GM12892 (cell line): ENCODE results near the gene KCNS3.
"Not testable (repeated sequence)": the region's sequence is repeated elsewhere in the genome, so short reads cannot be mapped to it uniquely, and the experiment has no call there.

Experiments
- DNase-seq: peaks from one replicate; pipeline ENCODE4 v3.0.0; 2011; ENCODE audit not compliant: insufficient read length
- FAIRE-seq: peaks from 2 replicates; lab custom pipeline; 2011; peaks lifted over from hg19 to GRCh38; lab: Jason Lieb, UNC
- POLR2A ChIP-seq: IDR thresholded peaks from 2 replicates; pipeline ENCODE4 v1.6.1; 2011; ENCODE audit warnings: low read depth, low read length, control low read depth
- POLR2AphosphoS5 ChIP-seq: IDR thresholded peaks from 2 replicates; pipeline ENCODE4 v1.6.1; 2011; ENCODE audit warnings: low read depth, low read length, control low read depth
- TAF1 ChIP-seq: IDR thresholded peaks from 2 replicates; pipeline ENCODE4 v1.6.1; 2011; ENCODE audit warnings: low read depth, mild to moderate bottlenecking, control low read depth, low read length, borderline replicate concordance

The KCNS3 gene

DNA sequence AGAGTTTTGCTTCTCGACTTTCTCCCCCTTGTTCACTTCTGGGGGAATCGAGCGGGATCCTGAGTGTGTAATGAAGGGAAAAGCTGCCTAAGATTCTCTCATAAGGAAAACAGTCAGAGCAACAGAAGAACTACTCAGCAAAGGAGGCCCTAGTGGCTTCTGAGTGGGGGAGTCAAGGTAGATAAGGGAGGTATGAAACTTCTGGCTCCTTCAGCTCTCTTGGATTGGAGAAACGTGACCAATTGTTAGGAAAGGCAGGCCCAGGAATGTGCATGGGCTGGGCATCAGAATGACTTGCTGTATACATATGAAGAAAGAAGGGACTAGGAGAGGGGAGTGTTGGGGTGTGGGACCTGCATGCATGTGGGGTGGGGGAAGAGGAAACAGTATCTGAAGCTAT, 73.1 kb downstream of the KCNS3 start:
- TF ChIP-seq TAF1 = no peak
- TF ChIP-seq POLR2A = no peak
- TF ChIP-seq POLR2AphosphoS5 = no peak
- DNase-seq (no peak), FAIRE-seq (no peak)

DNA sequence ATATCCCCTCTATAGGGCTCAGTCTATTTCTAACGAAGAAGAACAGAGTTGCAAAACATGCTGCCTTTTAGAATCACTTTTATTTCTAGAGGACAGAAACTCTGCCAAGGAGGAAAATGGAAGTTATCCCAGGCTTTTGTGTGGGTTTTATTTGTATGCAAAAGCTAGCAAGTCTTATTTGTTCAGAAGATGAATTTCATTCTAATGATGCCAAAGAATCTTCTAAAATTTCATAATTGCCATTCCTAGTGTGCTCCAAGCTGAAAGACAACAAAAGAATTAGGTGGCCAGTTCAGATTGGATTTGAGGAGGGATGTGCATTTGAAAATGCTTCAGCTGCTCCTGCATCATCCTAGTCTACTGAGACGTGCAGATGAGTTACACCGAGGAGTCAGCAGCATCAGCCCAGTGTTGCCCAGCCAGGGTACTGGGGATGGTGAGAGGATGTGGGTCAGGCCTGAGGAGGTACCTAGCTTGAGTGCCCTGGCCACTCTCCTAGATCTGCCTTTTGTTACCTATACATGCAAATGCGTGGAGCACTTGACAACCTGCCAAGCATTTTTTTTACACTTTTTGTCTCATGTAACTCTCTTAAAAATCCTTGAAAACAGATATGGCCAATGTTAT, 80.1 kb downstream of the KCNS3 start:
- TF ChIP-seq POLR2A (no peak), TAF1 (no peak), POLR2AphosphoS5 (no peak)
- no peak for DNase-seq
- no peak for FAIRE-seq

DNA sequence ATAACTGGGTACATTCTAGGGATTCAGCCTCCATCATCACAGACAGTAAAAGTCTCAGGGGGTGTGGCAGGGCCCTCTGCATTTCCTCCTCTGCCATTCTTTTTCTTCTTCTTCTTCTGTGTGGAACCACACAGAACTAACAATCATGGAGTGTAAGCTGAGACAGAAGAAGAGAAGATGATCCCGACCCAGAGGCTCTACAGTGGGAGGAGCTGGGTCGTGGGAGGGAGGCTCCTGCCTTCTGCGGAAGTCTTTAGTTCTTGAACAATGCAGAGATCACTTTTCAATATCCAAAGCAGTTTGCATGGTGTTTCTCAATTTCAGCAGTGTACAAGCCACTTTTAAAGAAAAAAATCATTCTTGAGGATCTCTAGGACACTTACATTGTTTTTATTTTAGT, 80.9 kb downstream of the KCNS3 start:
- FAIRE-seq = no peak
- TF ChIP-seq POLR2AphosphoS5 = no peak
- TF ChIP-seq TAF1 = no peak
- no peak for TF ChIP-seq POLR2A
- DNase-seq = no peak

DNA sequence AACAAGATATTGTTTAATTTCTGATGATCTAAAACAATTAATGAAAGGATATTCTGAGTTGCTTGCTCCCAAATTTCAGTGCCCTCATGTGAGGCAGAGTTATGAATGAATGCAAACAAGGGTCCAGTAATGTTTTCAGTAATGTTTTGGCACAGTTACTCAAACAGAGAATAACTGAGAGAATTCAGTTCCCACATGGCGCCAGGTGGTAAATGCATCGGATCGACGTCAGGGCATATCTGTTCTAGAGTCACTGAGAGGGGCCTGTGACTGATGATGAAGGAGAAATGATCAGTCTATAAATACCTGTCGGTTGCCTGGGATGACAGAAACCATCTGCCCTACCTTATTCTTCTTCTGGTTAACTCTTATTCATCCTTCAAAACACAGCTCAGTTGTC, 81.4 kb downstream of the KCNS3 start:
- FAIRE-seq (no peak), DNase-seq (no peak)
- no peak for TF ChIP-seq POLR2A
- TF ChIP-seq TAF1 = no peak
- TF ChIP-seq POLR2AphosphoS5 = no peak

DNA sequence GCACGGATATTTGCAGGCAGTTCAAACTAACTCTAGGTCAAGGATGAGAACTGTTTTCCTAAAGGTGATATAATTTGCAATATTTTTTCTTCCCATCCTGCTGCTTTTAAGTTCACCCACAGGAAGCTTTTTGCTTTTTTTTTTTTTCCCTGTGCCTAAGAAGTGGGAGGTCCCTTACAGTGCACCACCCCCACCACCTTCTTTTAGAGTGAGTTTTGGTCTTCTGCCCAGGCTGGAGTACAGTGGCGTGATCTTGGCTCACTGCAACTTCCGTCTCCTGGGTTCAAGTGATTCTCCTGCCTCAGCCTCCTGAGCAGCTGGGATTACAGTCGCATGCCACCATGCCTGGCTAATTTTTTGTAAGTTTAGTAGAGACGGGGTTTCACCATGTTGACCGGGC, 82.5 kb downstream of the KCNS3 start:
- no peak for FAIRE-seq
- no peak for DNase-seq
- TF ChIP-seq TAF1 (no peak), POLR2A (no peak), POLR2AphosphoS5 (no peak)

DNA sequence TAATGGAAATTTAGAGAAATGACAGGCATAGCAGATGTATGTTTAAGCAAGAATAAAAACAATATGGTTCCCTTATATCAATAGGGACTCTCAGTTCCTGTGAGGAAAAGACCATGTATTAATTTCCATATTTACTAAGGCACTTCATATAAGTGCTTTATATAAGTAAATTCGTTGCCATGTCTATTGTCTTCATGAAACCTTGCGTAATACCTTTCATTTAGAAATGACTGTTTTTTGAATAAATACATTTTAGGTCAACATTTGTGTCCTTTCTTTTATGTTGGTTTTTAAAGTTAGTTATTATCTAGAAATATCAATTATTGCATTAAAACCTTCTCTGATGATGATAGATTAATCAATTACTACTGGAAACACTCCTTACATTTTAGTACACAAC, 83.3 kb downstream of the KCNS3 start:
- no peak for DNase-seq
- TF ChIP-seq TAF1 (no peak), POLR2AphosphoS5 (no peak), POLR2A (no peak)
- no peak for FAIRE-seq

DNA sequence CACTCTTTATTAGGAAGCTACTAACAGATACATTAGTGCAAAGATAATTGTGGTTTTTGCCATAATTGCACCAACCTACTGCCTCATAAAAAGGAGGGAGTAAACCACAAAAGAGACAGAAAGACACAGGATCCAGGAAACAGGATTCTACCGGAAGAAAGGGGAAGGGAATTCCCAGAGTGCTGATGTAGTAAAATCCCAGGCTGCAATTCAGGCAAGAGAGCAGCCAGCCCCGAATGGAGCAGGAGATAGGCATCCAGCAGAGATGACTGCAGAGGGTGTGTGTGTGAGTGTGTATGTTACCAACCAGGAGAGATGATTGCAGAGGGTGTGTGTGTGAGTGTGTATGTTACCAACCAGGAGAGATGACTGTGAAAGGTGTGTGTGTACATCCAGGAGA, 84.4 kb downstream of the KCNS3 start:
- TF ChIP-seq TAF1 (no peak), POLR2AphosphoS5 (no peak), POLR2A (no peak)
- DNase-seq (no peak), FAIRE-seq (no peak)

DNA sequence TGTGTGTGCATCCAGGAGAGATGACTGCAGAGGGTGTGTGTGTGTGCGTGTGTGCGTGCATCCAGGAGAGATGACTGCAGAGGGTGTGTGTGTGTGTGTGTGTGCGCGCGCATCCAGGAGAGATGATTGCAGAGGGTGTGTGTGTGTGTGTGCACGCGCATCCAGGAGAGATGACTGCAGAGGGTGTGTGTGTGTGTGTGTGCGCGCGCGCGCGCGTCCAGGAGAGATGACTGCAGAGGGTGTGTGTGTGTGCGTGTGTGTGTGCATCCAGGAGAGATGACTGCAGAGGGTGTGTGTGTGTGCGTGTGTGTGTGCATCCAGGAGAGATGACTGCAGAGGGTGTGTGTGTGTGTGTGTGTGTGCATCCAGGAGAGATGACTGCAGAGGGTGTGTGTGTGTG, 85.1 kb downstream of the KCNS3 start:
- not testable (repeated sequence) for FAIRE-seq, DNase-seq

DNA sequence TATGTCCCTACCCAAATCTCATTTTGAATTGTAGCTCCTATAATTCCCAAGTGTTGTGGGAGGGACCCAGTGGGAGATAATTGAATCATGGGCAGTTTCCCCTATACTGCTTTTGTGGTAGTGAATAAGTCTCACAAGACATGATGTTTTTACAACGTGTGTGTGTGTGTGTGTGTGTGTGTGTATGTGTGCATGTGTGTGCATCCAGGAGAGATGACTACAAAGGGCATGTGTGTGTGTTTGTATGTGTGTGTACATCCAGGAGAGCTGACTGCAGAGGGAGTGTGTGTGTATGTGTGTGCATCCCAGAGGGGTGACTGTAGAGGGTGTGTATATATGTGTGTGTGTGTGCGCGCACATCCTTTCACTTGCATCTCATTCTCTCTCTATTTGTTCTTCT, 86.7 kb downstream of the KCNS3 start:
- DNase-seq (no peak), FAIRE-seq (no peak)
- no peak for TF ChIP-seq POLR2A
- no peak for TF ChIP-seq TAF1
- TF ChIP-seq POLR2AphosphoS5 = no peak

DNA sequence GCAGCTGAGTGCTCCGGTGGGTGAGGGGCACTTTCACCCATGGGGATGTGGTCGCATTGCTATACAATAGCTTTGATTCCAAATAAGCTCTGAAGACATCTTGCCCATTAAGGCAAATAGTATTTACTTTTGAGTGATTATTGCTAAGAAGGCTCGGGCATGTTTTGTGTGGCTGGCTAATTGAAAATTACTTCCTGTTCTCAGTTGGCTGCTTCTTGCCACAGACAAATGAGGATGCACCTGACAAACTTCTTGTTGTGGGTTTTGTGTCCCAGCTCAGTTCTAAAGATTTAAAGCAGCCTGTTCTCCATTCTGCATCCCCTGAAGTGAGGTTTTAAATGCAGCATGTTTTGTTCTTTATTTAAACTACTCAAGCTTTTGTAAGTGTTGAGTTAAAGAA, 88.3 kb downstream of the KCNS3 start:
- DNase-seq (no peak), FAIRE-seq (no peak)
- TF ChIP-seq POLR2A = no peak
- no peak for TF ChIP-seq TAF1
- TF ChIP-seq POLR2AphosphoS5 = no peak

DNA sequence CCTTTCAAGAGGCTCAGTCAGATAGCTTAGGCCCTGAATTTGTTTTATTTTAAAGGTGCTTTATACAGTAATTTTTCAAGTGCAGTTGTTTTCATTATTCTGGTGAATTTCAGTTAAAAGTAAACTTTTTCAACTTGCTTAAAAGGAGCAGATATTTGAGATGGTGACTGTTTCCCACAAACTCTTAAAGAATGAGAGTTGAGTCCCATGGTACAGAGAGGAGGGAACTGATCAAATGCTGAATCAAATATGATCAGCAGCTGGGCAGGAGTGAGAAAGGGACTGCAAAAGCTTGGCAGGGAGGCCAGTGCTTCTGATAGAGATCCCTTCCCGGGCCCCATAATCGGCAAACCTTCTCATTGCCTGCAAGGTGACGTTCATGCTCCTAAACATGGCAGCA, 91.2 kb downstream of the KCNS3 start:
- TF ChIP-seq POLR2A (no peak), TAF1 (no peak), POLR2AphosphoS5 (no peak)
- no peak for DNase-seq
- FAIRE-seq = no peak

DNA sequence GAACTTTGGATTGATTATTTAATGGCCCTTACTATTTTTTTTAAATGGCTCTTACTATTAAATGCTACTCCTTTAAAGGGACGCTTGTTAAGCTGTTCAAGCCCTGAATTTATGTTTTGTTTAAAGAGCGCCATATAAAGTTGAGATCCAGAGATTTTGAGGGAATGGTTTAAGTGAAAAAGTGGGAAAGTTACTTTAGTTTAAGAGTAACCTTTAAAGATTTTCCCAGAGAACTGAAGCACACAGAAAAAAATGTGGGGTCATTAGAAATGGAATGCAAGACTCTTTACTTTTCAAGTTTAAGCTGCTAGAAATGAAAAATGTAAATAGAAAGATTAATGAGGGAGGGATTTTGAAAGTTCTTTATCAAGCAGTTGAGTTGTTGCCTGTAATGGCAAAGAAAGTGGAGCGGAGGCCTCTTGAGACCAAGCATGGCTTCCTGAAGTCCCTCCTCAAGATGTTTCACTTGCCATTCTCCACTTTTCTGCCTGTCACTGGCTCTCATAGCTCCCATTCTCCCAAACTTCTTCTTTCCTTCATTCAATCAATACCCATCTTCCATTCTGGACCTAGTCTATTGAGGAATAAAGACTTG, 93.2 kb downstream of the KCNS3 start:
- no peak for FAIRE-seq
- no peak for DNase-seq
- TF ChIP-seq POLR2A (no peak), POLR2AphosphoS5 (no peak), TAF1 (no peak)

DNA sequence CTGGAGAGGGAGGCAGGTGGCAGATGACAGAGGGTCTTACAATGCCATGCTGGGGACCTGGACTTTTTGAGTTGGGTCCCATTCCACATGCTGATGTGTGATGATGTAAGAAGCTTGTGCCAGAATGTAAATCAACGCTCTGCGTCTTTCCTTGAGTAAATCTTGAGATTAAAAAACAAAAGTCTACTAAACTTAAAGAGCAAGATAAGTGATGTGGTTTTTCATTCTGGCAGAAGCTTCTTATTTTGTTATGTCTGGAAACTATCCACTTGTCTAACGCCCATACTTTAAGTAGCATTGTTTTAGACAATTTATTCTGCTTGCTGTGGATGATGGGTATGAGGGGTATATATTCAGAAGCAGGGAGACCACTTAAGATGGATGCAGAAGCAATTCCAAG, 94.5 kb downstream of the KCNS3 start:
- TF ChIP-seq POLR2A (no peak), TAF1 (no peak), POLR2AphosphoS5 (no peak)
- FAIRE-seq (no peak), DNase-seq (no peak)

DNA sequence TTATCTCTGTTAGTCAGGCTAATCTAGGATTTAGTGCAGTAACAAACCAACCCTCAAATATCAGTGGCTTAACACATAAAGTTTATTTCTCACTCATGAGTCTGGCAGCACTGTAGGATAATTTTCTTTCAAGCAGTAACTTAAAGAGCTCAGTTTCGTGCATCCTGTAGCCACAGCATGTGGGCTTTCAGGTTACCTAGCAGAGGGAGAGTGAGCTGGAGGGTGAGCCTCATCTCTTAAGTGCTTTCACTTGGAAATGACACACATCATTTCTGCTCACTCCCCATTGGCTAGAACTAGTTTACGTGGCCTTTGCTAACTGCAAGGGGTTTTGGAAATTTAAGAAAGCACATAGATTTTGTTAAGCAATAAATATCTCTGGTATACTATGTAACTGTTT, 96.9 kb downstream of the KCNS3 start:
- DNase-seq (no peak), FAIRE-seq (no peak)
- no peak for TF ChIP-seq POLR2AphosphoS5
- no peak for TF ChIP-seq POLR2A
- TF ChIP-seq TAF1 = no peak
